Brain microvascular endothelial cell (primary cell): ENCODE data around the gene ALKBH8.
"Not testable (repeated sequence)": the region's sequence is repeated elsewhere in the genome, so short reads cannot be mapped to it uniquely, and the experiment has no call there.

Source experiments
- DNase-seq: peaks from one replicate; pipeline ENCODE4 v3.0.0-alpha.2; 2020
- H3K27ac ChIP-seq: fragments of 250-450 bp; sonication (Bioruptor Pico); 2 replicates; pipeline ENCODE4 v1.5.1; 2020; ENCODE audit warnings: mild to moderate bottlenecking, moderate library complexity
- H3K27me3 ChIP-seq: fragments of 250-450 bp; sonication (Bioruptor Pico); replicated peaks from 2 replicates; pipeline ENCODE4 v1.5.1; 2020; ENCODE audit warnings: mild to moderate bottlenecking
- H3K36me3 ChIP-seq: fragments of 250-450 bp; sonication (Bioruptor Pico); replicated peaks from 2 replicates; pipeline ENCODE4 v1.5.1; 2020; ENCODE audit warnings: mild to moderate bottlenecking
- H3K4me3 ChIP-seq: 2 replicates; pipeline ENCODE4 v1.5.1; 2011; ENCODE audit warnings: low read depth, mild to moderate bottlenecking, control low read depth, low read length, moderate library complexity
- in situ Hi-C: cut with HindIII; loops from 2 replicates; pipeline ENCODE4 v1.10.0; 2017; ENCODE audit warnings: low sequenced_read_pairs, low pct_ligation_motif_present
- TF ChIP-seq, protein P1 (sequence below): IDR thresholded peaks from 2 replicates; pipeline ENCODE4 v1.5.1; 2011; ENCODE audit warnings: low read depth, mild to moderate bottlenecking, moderate library complexity, low read length, control low read depth, inconsistent platforms; ENCODE audit errors: missing control alignments

Gene ALKBH8

GRCh38 chr11:107505647-107506225 lies 59.8 kb downstream of the ALKBH8 start:
- peaks cover 11% of the 10 kb centered on the region for H3K36me3 ChIP-seq
- H3K27ac ChIP-seq = no peak overlapping the region
- no peak overlapping the region for H3K4me3 ChIP-seq
- H3K27me3 ChIP-seq = no peaks in the 10 kb centered on the region
- TF ChIP-seq, protein P1, sequence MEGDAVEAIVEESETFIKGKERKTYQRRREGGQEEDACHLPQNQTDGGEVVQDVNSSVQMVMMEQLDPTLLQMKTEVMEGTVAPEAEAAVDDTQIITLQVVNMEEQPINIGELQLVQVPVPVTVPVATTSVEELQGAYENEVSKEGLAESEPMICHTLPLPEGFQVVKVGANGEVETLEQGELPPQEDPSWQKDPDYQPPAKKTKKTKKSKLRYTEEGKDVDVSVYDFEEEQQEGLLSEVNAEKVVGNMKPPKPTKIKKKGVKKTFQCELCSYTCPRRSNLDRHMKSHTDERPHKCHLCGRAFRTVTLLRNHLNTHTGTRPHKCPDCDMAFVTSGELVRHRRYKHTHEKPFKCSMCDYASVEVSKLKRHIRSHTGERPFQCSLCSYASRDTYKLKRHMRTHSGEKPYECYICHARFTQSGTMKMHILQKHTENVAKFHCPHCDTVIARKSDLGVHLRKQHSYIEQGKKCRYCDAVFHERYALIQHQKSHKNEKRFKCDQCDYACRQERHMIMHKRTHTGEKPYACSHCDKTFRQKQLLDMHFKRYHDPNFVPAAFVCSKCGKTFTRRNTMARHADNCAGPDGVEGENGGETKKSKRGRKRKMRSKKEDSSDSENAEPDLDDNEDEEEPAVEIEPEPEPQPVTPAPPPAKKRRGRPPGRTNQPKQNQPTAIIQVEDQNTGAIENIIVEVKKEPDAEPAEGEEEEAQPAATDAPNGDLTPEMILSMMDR = no peak
- in situ Hi-C loops = no loop called here
- no peak for DNase-seq

- Histone ChIP-seq H3K27ac (no peak overlapping the region), H3K27me3 (no peaks in the 10 kb centered on the region), H3K4me3 (no peak overlapping the region), H3K36me3 (peaks cover 11% of the 10 kb centered on the region)
- DNase-seq = no peak
- TF ChIP-seq, protein P1 = no peak
- in situ Hi-C loops = no loop called here
Observed at GRCh38 chr11:107504981-107505380, 60.6 kb downstream of the ALKBH8 start.

- in situ Hi-C loops = no loop called here
- TF ChIP-seq, protein P1 = no peak
- Histone ChIP-seq H3K27ac (no peak overlapping the region), H3K27me3 (no peaks in the 10 kb centered on the region), H3K4me3 (no peak overlapping the region), H3K36me3 (peaks cover 11% of the 10 kb centered on the region)
- no peak for DNase-seq
Observed at GRCh38 chr11:107501713-107502112, 63.8 kb downstream of the ALKBH8 start.

- DNase-seq, H3K27me3 ChIP-seq, H3K27ac ChIP-seq, in situ Hi-C loops, H3K4me3 ChIP-seq, H3K36me3 ChIP-seq: not testable (repeated sequence)
Observed at GRCh38 chr11:107497371-107497770, 68.2 kb downstream of the ALKBH8 start.

- TF ChIP-seq, protein P1 = no peak
- peak; percentile 16 for DNase-seq
- H3K27me3 ChIP-seq = no peaks in the 10 kb centered on the region
Observed at GRCh38 chr11:107496011-107496410, 69.5 kb downstream of the ALKBH8 start.

GRCh38 chr11:107494055-107494454 lies 71.5 kb downstream of the ALKBH8 start:
- no peaks in the 10 kb centered on the region for H3K36me3 ChIP-seq
- in situ Hi-C loops = no loop called here

More at GRCh38 chr11:107496011-107496410, 69.5 kb downstream of the ALKBH8 start:
- H3K4me3 ChIP-seq = no peak overlapping the region
- H3K27ac ChIP-seq = no peak overlapping the region
- in situ Hi-C loops = no loop called here
- no peaks in the 10 kb centered on the region for H3K36me3 ChIP-seq

More at GRCh38 chr11:107494055-107494454, 71.5 kb downstream of the ALKBH8 start:
- TF ChIP-seq, protein P1 = no peak
- DNase-seq = no peak
- Histone ChIP-seq H3K27ac (no peak overlapping the region), H3K27me3 (no peaks in the 10 kb centered on the region), H3K4me3 (no peak overlapping the region)
